GM18505 (cell line): Measurements from ENCODE around the gene SLC38A4.
"Not testable (repeated sequence)": the region's sequence is repeated elsewhere in the genome, so short reads cannot be mapped to it uniquely, and the experiment has no call there.

Experiments
- ATAC-seq: cut with Tn5 transposase; IDR thresholded peaks from one replicate; pipeline ENCODE4 v1.9.1; 2021; ENCODE audit not compliant: unreplicated experiment
- POLR2A ChIP-seq: IDR thresholded peaks from 4 replicates; pipeline ENCODE4 v1.6.1; 2011; ENCODE audit warnings: borderline replicate concordance; ENCODE audit not compliant: insufficient read depth, insufficient read length; ENCODE audit errors: extremely low read depth

The SLC38A4 gene

GRCh38 chr12:46749322-46749721, 76.5 kb downstream of the SLC38A4 start:
- no peak for ATAC-seq
- TF ChIP-seq POLR2A: no peak

GRCh38 chr12:46744283-46744682, 81.5 kb downstream of the SLC38A4 start:
- no peak for ATAC-seq
- TF ChIP-seq POLR2A: no peak

GRCh38 chr12:46743456-46743855, 82.3 kb downstream of the SLC38A4 start:
- no peak for ATAC-seq
- no peak for TF ChIP-seq POLR2A

GRCh38 chr12:46742271-46742670, 83.5 kb downstream of the SLC38A4 start:
- ATAC-seq: not testable (repeated sequence)

GRCh38 chr12:46725332-46725731, 100.5 kb downstream of the SLC38A4 start:
- ATAC-seq: no peak
- no peak for TF ChIP-seq POLR2A

GRCh38 chr12:46723629-46724419, 102.0 kb downstream of the SLC38A4 start:
- no peak for ATAC-seq
- TF ChIP-seq POLR2A: no peak

- no peak for ATAC-seq
- TF ChIP-seq POLR2A: no peak
Observed at GRCh38 chr12:46722394-46723185, 103.2 kb downstream of the SLC38A4 start.

- TF ChIP-seq POLR2A: no peak
- ATAC-seq: no peak
Observed at GRCh38 chr12:46718495-46718894, 107.3 kb downstream of the SLC38A4 start.

GRCh38 chr12:46717868-46718267, 107.9 kb downstream of the SLC38A4 start:
- no peak for ATAC-seq
- TF ChIP-seq POLR2A: no peak

GRCh38 chr12:46717159-46717558, 108.6 kb downstream of the SLC38A4 start:
- ATAC-seq: no peak
- TF ChIP-seq POLR2A: no peak
